ENCODE data around the gene C1QTNF1. TPM values are rescaled to one million over a fixed set of nuclear protein-coding genes. Genes with fewer than 3 reads are reported as not detected.

C1QTNF1 gene
- total and polyA plus RNA-seq, 2 donors (not counting 3 experiments of a cell fraction or from before 2014, with no cell fraction given): 2.5 to 4.0 TPM

DNA sequence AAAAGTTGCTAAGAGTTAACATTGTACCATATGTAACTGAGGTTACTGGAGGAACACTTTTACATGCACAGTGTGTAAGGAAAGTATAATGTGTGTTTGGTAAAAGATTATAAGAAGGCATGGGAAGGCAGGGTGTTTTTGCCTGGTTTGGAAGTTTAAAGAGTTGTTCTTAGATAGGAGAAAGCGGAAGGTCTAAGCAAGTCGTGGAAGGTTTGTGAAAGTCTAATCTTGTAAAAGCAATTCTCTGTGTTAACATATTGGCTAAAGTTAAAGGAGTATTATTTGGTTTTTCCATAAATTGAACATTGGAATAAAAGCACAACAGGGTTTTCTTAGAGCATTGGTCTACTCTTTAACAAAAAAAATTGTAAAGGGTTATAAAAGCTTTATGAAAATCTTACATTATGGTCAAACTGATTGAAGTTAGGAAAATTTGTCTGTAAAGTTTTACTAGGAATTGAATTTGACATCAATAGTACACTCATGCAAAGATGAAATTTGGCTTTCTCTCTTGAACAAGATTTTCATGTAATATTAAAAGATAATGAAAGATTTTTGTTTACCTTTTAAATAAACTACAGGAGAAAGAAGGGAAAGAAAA, 9.7 kb upstream of the C1QTNF1 start:
- dilution Hi-C loops (cut with MboI; ENCODE audit: extremely low pct_ligation_motif_present, low sequenced_read_pairs): no loop called here
- H4K20me1 ChIP-seq (replicated peaks; ENCODE audit: control insufficient read depth, extremely low read depth, insufficient read depth, low read length): no peaks in the 10 kb centered on the region
- peaks cover 2% of the 10 kb centered on the region for H3K79me2 ChIP-seq (ENCODE audit: control insufficient read depth, insufficient read depth, low read length)
- no peak for FAIRE-seq
- H3K36me3 ChIP-seq (ENCODE audit: control insufficient read depth in 2 of 2, extremely low read depth in 1 of 2, insufficient read depth in 2 of 2, low read length in 2 of 2): no peaks in the 10 kb centered on the region
- peaks cover 23% of the 10 kb centered on the region for H3K4me1 ChIP-seq (ENCODE audit: control insufficient read depth, extremely low read depth, insufficient read depth, low read length)
- H3K9me1 ChIP-seq (replicated peaks; ENCODE audit: control insufficient read depth, extremely low read depth, insufficient read depth, low read length): no peaks in the 10 kb centered on the region
- POLR2A ChIA-PET: no interaction called here
- CTCF ChIA-PET: no interaction called here
- no peak overlapping the region for H3K4me3 ChIP-seq (replicated peaks in 1 of 3; ENCODE audit: insufficient read depth in 1 of 3, low read depth in 1 of 3, low read length in 3 of 3)
- TF ChIP-seq, protein P1, sequence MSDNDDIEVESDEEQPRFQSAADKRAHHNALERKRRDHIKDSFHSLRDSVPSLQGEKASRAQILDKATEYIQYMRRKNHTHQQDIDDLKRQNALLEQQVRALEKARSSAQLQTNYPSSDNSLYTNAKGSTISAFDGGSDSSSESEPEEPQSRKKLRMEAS (IDR thresholded peaks at IDR 0.05; ENCODE audit: insufficient read depth, insufficient read length): no peak
- TF ChIP-seq POLR2AphosphoS5 (IDR thresholded peaks at IDR 0.05; ENCODE audit: insufficient read depth, low read depth, low read length) (no peak), JUN (IDR thresholded peaks at IDR 0.05; ENCODE audit: borderline replicate concordance, insufficient read depth, insufficient read length, low read depth) (no peak), FOS (IDR thresholded peaks at IDR 0.05; ENCODE audit: borderline replicate concordance, insufficient read depth, low read length) (no peak), POLR2A (IDR thresholded peaks at IDR 0.05; ENCODE audit: low read depth, low read length) (no peak), MYC (IDR thresholded peaks at IDR 0.05; ENCODE audit: low read depth, low read length) (no peak), EZH2 (IDR thresholded peaks at IDR 0.05; ENCODE audit: borderline replicate concordance, low read depth, low read length, severe bottlenecking) (no peak), GATA2 (IDR thresholded peaks at IDR 0.05; ENCODE audit: insufficient read depth, insufficient read length, low read depth, low read length) (no peak)
- TF ChIP-seq, protein P2, sequence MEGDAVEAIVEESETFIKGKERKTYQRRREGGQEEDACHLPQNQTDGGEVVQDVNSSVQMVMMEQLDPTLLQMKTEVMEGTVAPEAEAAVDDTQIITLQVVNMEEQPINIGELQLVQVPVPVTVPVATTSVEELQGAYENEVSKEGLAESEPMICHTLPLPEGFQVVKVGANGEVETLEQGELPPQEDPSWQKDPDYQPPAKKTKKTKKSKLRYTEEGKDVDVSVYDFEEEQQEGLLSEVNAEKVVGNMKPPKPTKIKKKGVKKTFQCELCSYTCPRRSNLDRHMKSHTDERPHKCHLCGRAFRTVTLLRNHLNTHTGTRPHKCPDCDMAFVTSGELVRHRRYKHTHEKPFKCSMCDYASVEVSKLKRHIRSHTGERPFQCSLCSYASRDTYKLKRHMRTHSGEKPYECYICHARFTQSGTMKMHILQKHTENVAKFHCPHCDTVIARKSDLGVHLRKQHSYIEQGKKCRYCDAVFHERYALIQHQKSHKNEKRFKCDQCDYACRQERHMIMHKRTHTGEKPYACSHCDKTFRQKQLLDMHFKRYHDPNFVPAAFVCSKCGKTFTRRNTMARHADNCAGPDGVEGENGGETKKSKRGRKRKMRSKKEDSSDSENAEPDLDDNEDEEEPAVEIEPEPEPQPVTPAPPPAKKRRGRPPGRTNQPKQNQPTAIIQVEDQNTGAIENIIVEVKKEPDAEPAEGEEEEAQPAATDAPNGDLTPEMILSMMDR (IDR thresholded peaks at IDR 0.05; ENCODE audit: extremely low read depth in 1 of 2, insufficient read depth in 1 of 2, low read depth in 1 of 2, low read length in 2 of 2): no peak
- H3K9me3 ChIP-seq (replicated peaks; ENCODE audit: control insufficient read depth, insufficient read depth, low read length): no peaks in the 10 kb centered on the region
- H3K27ac ChIP-seq (ENCODE audit: insufficient read depth, low read depth, low read length): no peak overlapping the region
- intact Hi-C loops (cut with micrococcal nuclease): no loop called here
- H3K9ac ChIP-seq (replicated peaks; ENCODE audit: extremely low read depth, insufficient read depth, low read length): no peak overlapping the region
- no peak overlapping the region for H3K4me2 ChIP-seq (ENCODE audit: insufficient read depth, low read length)
- BruUV-seq (replicated peaks): no TSS peak
- H3K27me3 ChIP-seq (ENCODE audit: control insufficient read depth in 2 of 2, insufficient read depth in 2 of 2, low read length in 2 of 2): no peaks in the 10 kb centered on the region
- DNase-seq (ENCODE audit: low read depth, low spot score): no peak
- no peak overlapping the region for H2AFZ ChIP-seq (ENCODE audit: low read depth, low read length)
